Activated CD8-positive, alpha-beta memory T cell treated with anti-CD3 and anti-CD28 coated beads, Interleukin-2, amount 50 U/mL, for 1 hour (primary cell): ENCODE measurements around the gene PAPOLA.
"Not testable (repeated sequence)": the region's sequence is repeated elsewhere in the genome, so short reads cannot be mapped to it uniquely, and the experiment has no call there.

Experiments used
- DNase-seq: peaks from one replicate; pipeline ENCODE4 v3.0.0-alpha.2; 2020; ENCODE audit errors: extremely low read depth

PAPOLA gene

GRCh38 chr14:96502621-96503305 lies 581 bp downstream of the PAPOLA start:
- DNase-seq, result no peak

- DNase-seq, result no peak
Observed at GRCh38 chr14:96503306-96503679, 1.1 kb downstream of the PAPOLA start.

- DNase-seq, result not testable (repeated sequence)
Observed at GRCh38 chr14:96504353-96504752, 2.2 kb downstream of the PAPOLA start.

GRCh38 chr14:96507723-96508122 lies 5.5 kb downstream of the PAPOLA start:
- DNase-seq, result no peak

GRCh38 chr14:96508900-96509299 lies 6.7 kb downstream of the PAPOLA start:
- no peak for DNase-seq

- DNase-seq, result no peak
Observed at GRCh38 chr14:96509457-96510090, 7.4 kb downstream of the PAPOLA start.

- DNase-seq, result no peak
Observed at GRCh38 chr14:96511146-96511545, 9.0 kb downstream of the PAPOLA start.

GRCh38 chr14:96511667-96512066 lies 9.5 kb downstream of the PAPOLA start:
- no peak for DNase-seq

- no peak for DNase-seq
Observed at GRCh38 chr14:96512122-96512521, 9.9 kb downstream of the PAPOLA start.

GRCh38 chr14:96512602-96513397 lies 10.6 kb downstream of the PAPOLA start:
- no peak for DNase-seq

- DNase-seq, result no peak
Observed at GRCh38 chr14:96514694-96515093, 12.5 kb downstream of the PAPOLA start.

- no peak for DNase-seq
Observed at GRCh38 chr14:96515731-96516130, 13.5 kb downstream of the PAPOLA start.

GRCh38 chr14:96516351-96516750 lies 14.2 kb downstream of the PAPOLA start:
- no peak for DNase-seq

GRCh38 chr14:96519970-96520369 lies 17.8 kb downstream of the PAPOLA start:
- DNase-seq, result no peak

- no peak for DNase-seq
Observed at GRCh38 chr14:96525452-96525851, 23.3 kb downstream of the PAPOLA start.

GRCh38 chr14:96532632-96533031 lies 30.4 kb downstream of the PAPOLA start:
- DNase-seq, result no peak

- DNase-seq, result no peak
Observed at GRCh38 chr14:96536807-96537206, 34.6 kb downstream of the PAPOLA start.

GRCh38 chr14:96538097-96538989 lies 36.2 kb downstream of the PAPOLA start:
- DNase-seq, result no peak

GRCh38 chr14:96538990-96539317 lies 36.8 kb downstream of the PAPOLA start:
- no peak for DNase-seq

- DNase-seq, result no peak
Observed at GRCh38 chr14:96554315-96554910, 52.2 kb downstream of the PAPOLA start.

- no peak for DNase-seq
Observed at GRCh38 chr14:96559571-96559970, 57.4 kb downstream of the PAPOLA start.

- no peak for DNase-seq
Observed at GRCh38 chr14:96564389-96564788, 62.2 kb downstream of the PAPOLA start.
